GM19023 (cell line): ENCODE results near the gene AHDC1.
"Not testable (repeated sequence)": the region's sequence is repeated elsewhere in the genome, so short reads cannot be mapped to it uniquely, and the experiment has no call there.

Source experiments
- ATAC-seq: cut with Tn5 transposase; IDR thresholded peaks from one replicate; pipeline ENCODE4 v1.9.1; 2021; ENCODE audit warnings: mild to moderate bottlenecking, moderate library complexity; ENCODE audit not compliant: unreplicated experiment

The AHDC1 gene

GRCh38 chr1:27521861-27522431 is 82.0 kb downstream of the AHDC1 start:
- ATAC-seq, result no peak

- ATAC-seq, result no peak
Measured at GRCh38 chr1:27521336-27521831, 82.6 kb downstream of the AHDC1 start.

- no peak for ATAC-seq
Measured at GRCh38 chr1:27520651-27521050, 83.3 kb downstream of the AHDC1 start.

GRCh38 chr1:27519331-27520258 is 84.3 kb downstream of the AHDC1 start:
- ATAC-seq, result no peak

GRCh38 chr1:27518808-27519207 is 85.1 kb downstream of the AHDC1 start:
- no peak for ATAC-seq

GRCh38 chr1:27517907-27518718 is 85.8 kb downstream of the AHDC1 start:
- no peak for ATAC-seq

- ATAC-seq, result no peak
Measured at GRCh38 chr1:27517301-27517700, 86.6 kb downstream of the AHDC1 start.

- no peak for ATAC-seq
Measured at GRCh38 chr1:27515626-27516025, 88.3 kb downstream of the AHDC1 start.

- ATAC-seq, result no peak
Measured at GRCh38 chr1:27513958-27514357, 90.0 kb downstream of the AHDC1 start.

- no peak for ATAC-seq
Measured at GRCh38 chr1:27513528-27513927, 90.4 kb downstream of the AHDC1 start.

GRCh38 chr1:27509127-27510080 is 94.5 kb downstream of the AHDC1 start:
- no peak for ATAC-seq

- no peak for ATAC-seq
Measured at GRCh38 chr1:27507960-27508665, 95.8 kb downstream of the AHDC1 start.

- no peak for ATAC-seq
Measured at GRCh38 chr1:27506703-27507102, 97.2 kb downstream of the AHDC1 start.

- no peak for ATAC-seq
Measured at GRCh38 chr1:27505420-27505680, 98.6 kb downstream of the AHDC1 start.

GRCh38 chr1:27504588-27505419 is 99.1 kb downstream of the AHDC1 start:
- ATAC-seq, result no peak

- no peak for ATAC-seq
Measured at GRCh38 chr1:27503844-27504587, 99.9 kb downstream of the AHDC1 start.

GRCh38 chr1:27503033-27503432 is 100.9 kb downstream of the AHDC1 start:
- no peak for ATAC-seq

GRCh38 chr1:27501159-27501558 is 102.8 kb downstream of the AHDC1 start:
- not testable (repeated sequence) for ATAC-seq
